Panc1 (cell line): ENCODE results near the gene ASXL2. TPM values are rescaled to one million over a fixed set of nuclear protein-coding genes. Genes with fewer than 3 reads are reported as not detected.

ENCODE experiments used
- ATAC-seq: fragments of 200-7000 bp; cut with Tn5 transposase; 2 replicates; pipeline ENCODE4 v1.9.1; 2020; ENCODE audit warnings: mild to moderate bottlenecking, moderate library complexity
- BruUV-seq: library from RNA; stranded (reverse); fragments of 400-500 nt; replicated peaks from 2 replicates; lab custom pipeline; 2021; lab: Mats Ljungman, UMichigan
- CTCF ChIA-PET: fragments of 300-600 bp; sonication (Branson Sonifier 250); formaldehyde crosslinking; loops from one replicate; lab custom pipeline; 2022; ENCODE audit warnings: antibody characterized with exemption; lab: Charles Lee
- POLR2A ChIA-PET: fragments of 300-600 bp; sonication (Branson Sonifier 250); formaldehyde crosslinking; loops from one replicate; lab custom pipeline; 2022; ENCODE audit warnings: antibody characterized with exemption; lab: Charles Lee
- DNase-seq: peaks from one replicate; pipeline ENCODE4 v3.0.0-alpha.2; 2010; ENCODE audit warnings: low read depth, low spot score
- H3K27ac ChIP-seq: 2 replicates; pipeline ENCODE4 v1.5.1; 2011; ENCODE audit warnings: mild to moderate bottlenecking, low read length, inconsistent platforms
- H3K27me3 ChIP-seq: fragments of 200-500 bp; sonication (Bioruptor generic); 2 replicates; pipeline ENCODE4 v1.6.0; 2014; ENCODE audit warnings: low read length, inconsistent platforms; ENCODE audit not compliant: control insufficient read depth, insufficient read depth
- H3K36me3 ChIP-seq: fragments of 200-500 bp; sonication (Bioruptor generic); 2 replicates; pipeline ENCODE4 v1.5.1; 2014; ENCODE audit warnings: inconsistent platforms, mild to moderate bottlenecking, low read length, moderate library complexity; ENCODE audit not compliant: control insufficient read depth, insufficient read depth
- H3K4me1 ChIP-seq: 2 replicates; pipeline ENCODE4 v1.5.1; 2011; ENCODE audit warnings: inconsistent platforms, mild to moderate bottlenecking, low read length, moderate library complexity; ENCODE audit not compliant: control insufficient read depth, insufficient read depth
- H3K4me3 ChIP-seq, 2 experiments: 2 replicates each; pipeline ENCODE4 v1.5.1; 2011 to 2012; ENCODE audit warnings: low read depth in 2 of 2, low read length in 2 of 2, mild to moderate bottlenecking in 2 of 2, inconsistent platforms in 1 of 2, moderate library complexity in 1 of 2
- H3K9me3 ChIP-seq: fragments of 200-500 bp; sonication (Bioruptor generic); 2 replicates; pipeline ENCODE4 v1.5.1; 2014; ENCODE audit warnings: low read depth, mild to moderate bottlenecking, inconsistent platforms, low read length, moderate library complexity; ENCODE audit not compliant: control insufficient read depth, insufficient read depth
- POLR2AphosphoS5 ChIP-seq: IDR thresholded peaks from 2 replicates; pipeline ENCODE4 v1.6.1; 2012; ENCODE audit warnings: mild to moderate bottlenecking, low read depth, low read length, moderate library complexity
- REST ChIP-seq, 2 experiments: IDR thresholded peaks; 2 replicates each; pipeline ENCODE4 v1.6.1; 2011 to 2012; ENCODE audit warnings: low read depth in 2 of 2, control low read depth in 1 of 2, low read length in 1 of 2, mild to moderate bottlenecking in 1 of 2, moderate library complexity in 1 of 2; ENCODE audit not compliant: insufficient read depth in 1 of 2
- SIN3A ChIP-seq: IDR thresholded peaks from 2 replicates; pipeline ENCODE4 v1.6.1; 2012; ENCODE audit warnings: low read depth, mild to moderate bottlenecking, low read length, moderate library complexity, borderline replicate concordance; ENCODE audit not compliant: insufficient read depth
- TCF7L2 ChIP-seq: IDR thresholded peaks from 2 replicates; pipeline ENCODE4 v1.6.1; 2011; ENCODE audit warnings: mild to moderate bottlenecking, low read depth, low read length, inconsistent platforms
- in situ Hi-C: cut with HindIII; loops from 2 replicates; pipeline ENCODE4 v1.10.0; 2016; ENCODE audit warnings: low sequenced_read_pairs, low pct_unique_long_range_greater_than_20kb
- intact Hi-C: fragments of 100-400 bp; cut with micrococcal nuclease; formaldehyde crosslinking; loops from one replicate; pipeline ENCODE4 v1.10.0; 2022; ENCODE audit not compliant: unreplicated experiment
- total RNA-seq: library from RNA; stranded (reverse); gene quantifications from one replicate; pipeline ENCODE4 v1.2.1, GENCODE V29; 2021; ENCODE audit not compliant: unreplicated experiment
- TF ChIP-seq, protein P1 (sequence below): fragments of 450-650 bp; IDR thresholded peaks from 2 replicates; pipeline ENCODE4 v1.5.1; 2017; ENCODE audit warnings: mild to moderate bottlenecking

The ASXL2 gene
- total RNA-seq, 1 experiment from 2014 or later: 43.4 TPM

- ChIA-PET POLR2A (interaction anchor here (0.6 kb wide), 1 partner anchor 13 kb away, joined by 4 read pairs; no protein-coding TSS in a partner anchor), CTCF (interaction anchor here (0.6 to 0.7 kb wide), 2 partner anchors 25 to 255 kb away, joined by 3 to 4 read pairs; no protein-coding TSS in a partner anchor)
- H3K27me3 ChIP-seq: no peaks in the 10 kb centered on the region
- no peaks in the 10 kb centered on the region for H3K4me1 ChIP-seq
- no peak for ATAC-seq
- TF ChIP-seq TCF7L2 (no peak), POLR2AphosphoS5 (no peak), SIN3A (no peak), REST (IDR thresholded peaks at IDR 0.05; ENCODE audit: insufficient read depth in 1 of 2, low read depth in 2 of 2, low read length in 1 of 2) (no peak)
- TF ChIP-seq, protein P1, sequence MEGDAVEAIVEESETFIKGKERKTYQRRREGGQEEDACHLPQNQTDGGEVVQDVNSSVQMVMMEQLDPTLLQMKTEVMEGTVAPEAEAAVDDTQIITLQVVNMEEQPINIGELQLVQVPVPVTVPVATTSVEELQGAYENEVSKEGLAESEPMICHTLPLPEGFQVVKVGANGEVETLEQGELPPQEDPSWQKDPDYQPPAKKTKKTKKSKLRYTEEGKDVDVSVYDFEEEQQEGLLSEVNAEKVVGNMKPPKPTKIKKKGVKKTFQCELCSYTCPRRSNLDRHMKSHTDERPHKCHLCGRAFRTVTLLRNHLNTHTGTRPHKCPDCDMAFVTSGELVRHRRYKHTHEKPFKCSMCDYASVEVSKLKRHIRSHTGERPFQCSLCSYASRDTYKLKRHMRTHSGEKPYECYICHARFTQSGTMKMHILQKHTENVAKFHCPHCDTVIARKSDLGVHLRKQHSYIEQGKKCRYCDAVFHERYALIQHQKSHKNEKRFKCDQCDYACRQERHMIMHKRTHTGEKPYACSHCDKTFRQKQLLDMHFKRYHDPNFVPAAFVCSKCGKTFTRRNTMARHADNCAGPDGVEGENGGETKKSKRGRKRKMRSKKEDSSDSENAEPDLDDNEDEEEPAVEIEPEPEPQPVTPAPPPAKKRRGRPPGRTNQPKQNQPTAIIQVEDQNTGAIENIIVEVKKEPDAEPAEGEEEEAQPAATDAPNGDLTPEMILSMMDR: no peak
- no peaks in the 10 kb centered on the region for H3K36me3 ChIP-seq
- DNase-seq: no peak
- no TSS peak for BruUV-seq
- H3K27ac ChIP-seq: no peak overlapping the region
- intact Hi-C loops: no loop called here
- in situ Hi-C loops: no loop called here
- H3K4me3 ChIP-seq: no peak overlapping the region
- no peaks in the 10 kb centered on the region for H3K9me3 ChIP-seq
These were observed 16.7 kb upstream of the ASXL2 start for GRCh38 chr2:25895018-25895417.

- Histone ChIP-seq H3K36me3 (no peaks in the 10 kb centered on the region), H3K27ac (no peak overlapping the region), H3K4me3 (no peak overlapping the region), H3K9me3 (no peaks in the 10 kb centered on the region), H3K4me1 (no peaks in the 10 kb centered on the region), H3K27me3 (no peaks in the 10 kb centered on the region)
- intact Hi-C loops (no loop called here), in situ Hi-C loops (no loop called here)
- BruUV-seq: no TSS peak
- TF ChIP-seq TCF7L2: no peak
- no peak for TF ChIP-seq SIN3A
- no peak for TF ChIP-seq POLR2AphosphoS5
- TF ChIP-seq, protein P1: no peak
- no peak for TF ChIP-seq REST (IDR thresholded peaks at IDR 0.05; ENCODE audit: insufficient read depth in 1 of 2, low read depth in 2 of 2, low read length in 1 of 2)
- CTCF ChIA-PET: interaction anchor here (0.6 to 0.7 kb wide), 2 partner anchors 26 to 827 kb away, joined by 3 read pairs; no protein-coding TSS in a partner anchor
- ATAC-seq: no peak
- POLR2A ChIA-PET: no interaction called here
- no peak for DNase-seq
These were observed 16.0 kb upstream of the ASXL2 start for GRCh38 chr2:25894135-25894830.
